Measurements from ENCODE around the gene UQCC3. TPM values are rescaled to one million over a fixed set of nuclear protein-coding genes. Genes with fewer than 3 reads are reported as not detected.

Gene UQCC3
- total RNA-seq, 1 donor from 2014 or later = 7.3 TPM

DNA sequence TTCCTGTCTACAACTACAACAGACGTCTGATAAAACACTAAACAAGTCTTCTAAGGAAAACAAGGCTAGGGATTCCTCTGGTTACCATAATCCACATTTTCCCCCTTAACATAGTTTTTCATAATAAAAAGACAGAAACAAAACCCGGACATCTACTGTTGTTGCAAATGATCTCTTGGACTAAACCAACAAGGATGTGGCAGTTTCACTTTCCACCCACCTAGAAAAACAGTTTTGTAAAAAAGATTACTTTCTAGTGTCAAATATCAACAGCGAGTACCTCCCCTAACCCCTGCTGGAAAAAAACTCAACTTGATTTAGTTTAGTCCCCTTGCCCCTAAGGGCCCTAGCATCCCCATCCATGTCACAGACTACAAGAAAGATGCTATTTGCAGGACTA, 41.4 kb downstream of the UQCC3 start:
- Mint-ChIP-seq H3K9me3 (no peaks in the 10 kb centered on the region), H3K4me1 (peaks cover 21% of the 10 kb centered on the region), H3K27me3 (ENCODE audit: low read depth) (no peaks in the 10 kb centered on the region), H3K4me3 (no peak overlapping the region), H3K36me3 (peaks cover 33% of the 10 kb centered on the region), H3K27ac (peak overlapping the region; percentile 40)
- TF ChIP-seq, protein P1, sequence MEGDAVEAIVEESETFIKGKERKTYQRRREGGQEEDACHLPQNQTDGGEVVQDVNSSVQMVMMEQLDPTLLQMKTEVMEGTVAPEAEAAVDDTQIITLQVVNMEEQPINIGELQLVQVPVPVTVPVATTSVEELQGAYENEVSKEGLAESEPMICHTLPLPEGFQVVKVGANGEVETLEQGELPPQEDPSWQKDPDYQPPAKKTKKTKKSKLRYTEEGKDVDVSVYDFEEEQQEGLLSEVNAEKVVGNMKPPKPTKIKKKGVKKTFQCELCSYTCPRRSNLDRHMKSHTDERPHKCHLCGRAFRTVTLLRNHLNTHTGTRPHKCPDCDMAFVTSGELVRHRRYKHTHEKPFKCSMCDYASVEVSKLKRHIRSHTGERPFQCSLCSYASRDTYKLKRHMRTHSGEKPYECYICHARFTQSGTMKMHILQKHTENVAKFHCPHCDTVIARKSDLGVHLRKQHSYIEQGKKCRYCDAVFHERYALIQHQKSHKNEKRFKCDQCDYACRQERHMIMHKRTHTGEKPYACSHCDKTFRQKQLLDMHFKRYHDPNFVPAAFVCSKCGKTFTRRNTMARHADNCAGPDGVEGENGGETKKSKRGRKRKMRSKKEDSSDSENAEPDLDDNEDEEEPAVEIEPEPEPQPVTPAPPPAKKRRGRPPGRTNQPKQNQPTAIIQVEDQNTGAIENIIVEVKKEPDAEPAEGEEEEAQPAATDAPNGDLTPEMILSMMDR (IDR thresholded peaks at IDR 0.05; ENCODE audit: unreplicated experiment) = no peak
- DNase-seq (ENCODE audit: low spot score in 2 of 2, unreplicated experiment in 2 of 2) = no peak

DNA sequence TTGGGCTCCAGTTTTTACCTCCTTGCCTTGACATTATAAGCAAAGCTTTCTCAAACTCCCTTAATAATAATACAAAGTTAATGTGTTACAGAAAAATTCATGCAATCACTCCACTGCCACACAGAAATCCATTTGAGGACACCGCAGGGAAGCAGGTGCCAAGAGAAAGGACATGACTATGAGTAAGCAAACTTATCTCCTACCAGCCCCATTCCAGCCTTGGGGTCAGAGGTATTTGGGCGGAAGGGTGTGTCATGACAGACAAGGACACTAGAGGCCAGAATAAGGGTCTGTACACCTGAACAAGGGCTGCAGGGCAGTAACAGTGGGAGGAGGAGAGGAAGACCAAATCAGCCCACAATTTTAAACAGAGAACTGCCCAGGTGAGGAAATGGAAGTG, 41.9 kb downstream of the UQCC3 start:
- Mint-ChIP-seq H3K4me3 (no peak overlapping the region), H3K4me1 (peaks cover 16% of the 10 kb centered on the region), H3K36me3 (peaks cover 38% of the 10 kb centered on the region), H3K9me3 (no peaks in the 10 kb centered on the region), H3K27ac (peak overlapping the region; percentile 40), H3K27me3 (ENCODE audit: low read depth) (no peaks in the 10 kb centered on the region)
- DNase-seq (ENCODE audit: low spot score in 2 of 2, unreplicated experiment in 2 of 2) = no peak
- TF ChIP-seq, protein P1 (IDR thresholded peaks at IDR 0.05; ENCODE audit: unreplicated experiment) = no peak

DNA sequence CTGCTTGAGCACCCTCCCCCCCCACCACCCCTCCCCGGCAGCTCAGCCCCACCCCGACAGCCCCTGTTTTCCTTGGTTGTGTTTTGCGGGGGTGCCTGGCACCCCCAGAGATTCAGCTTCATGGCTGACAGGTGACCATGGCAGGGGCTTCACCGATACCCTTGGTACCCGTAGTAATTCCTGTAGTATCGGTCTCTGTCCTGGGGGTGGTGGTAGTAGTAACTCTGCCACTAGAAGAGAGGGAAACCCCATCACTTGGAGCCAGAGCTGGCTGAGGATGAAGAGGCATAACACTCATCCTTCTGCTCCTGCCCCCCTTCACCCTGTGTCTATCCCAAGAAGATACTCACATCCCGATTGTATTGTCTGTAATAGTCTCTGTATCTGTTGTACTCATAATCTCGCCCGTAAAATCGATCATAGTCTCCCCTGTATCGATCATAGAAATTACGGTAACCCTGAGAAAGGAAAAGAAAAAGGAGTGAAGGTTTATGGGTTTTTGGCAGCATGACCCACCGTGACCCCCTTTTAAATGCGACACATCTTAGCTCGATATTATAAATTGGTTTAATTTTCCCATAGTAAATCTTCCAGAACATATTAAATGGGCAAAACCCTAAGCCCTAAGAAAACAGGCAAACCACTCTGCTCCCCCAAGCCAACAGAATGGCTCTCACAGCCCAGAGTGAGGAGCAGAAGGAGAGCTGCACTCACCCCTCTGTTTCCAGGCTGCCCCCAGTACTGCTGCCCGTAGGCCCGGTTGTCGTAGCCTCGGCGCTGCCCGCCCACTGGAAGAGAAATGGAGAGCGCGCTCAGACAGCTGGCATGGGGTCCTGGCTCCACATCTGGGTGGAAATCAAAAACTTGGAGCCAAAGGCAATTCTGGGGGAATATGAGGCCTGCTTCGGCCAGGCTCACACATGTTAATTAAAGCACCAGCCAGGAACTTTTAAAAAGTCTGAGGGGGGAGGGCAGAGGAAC, 44.0 kb downstream of the UQCC3 start:
- Mint-ChIP-seq H3K4me3 (no peak overlapping the region), H3K4me1 (no peaks in the 10 kb centered on the region), H3K36me3 (peaks cover 45% of the 10 kb centered on the region), H3K27ac (no peak overlapping the region), H3K27me3 (ENCODE audit: low read depth) (no peaks in the 10 kb centered on the region), H3K9me3 (no peaks in the 10 kb centered on the region)
- TF ChIP-seq, protein P1 (IDR thresholded peaks at IDR 0.05; ENCODE audit: unreplicated experiment) = no peak
- no peak for DNase-seq (ENCODE audit: low spot score in 2 of 2, unreplicated experiment in 2 of 2)

DNA sequence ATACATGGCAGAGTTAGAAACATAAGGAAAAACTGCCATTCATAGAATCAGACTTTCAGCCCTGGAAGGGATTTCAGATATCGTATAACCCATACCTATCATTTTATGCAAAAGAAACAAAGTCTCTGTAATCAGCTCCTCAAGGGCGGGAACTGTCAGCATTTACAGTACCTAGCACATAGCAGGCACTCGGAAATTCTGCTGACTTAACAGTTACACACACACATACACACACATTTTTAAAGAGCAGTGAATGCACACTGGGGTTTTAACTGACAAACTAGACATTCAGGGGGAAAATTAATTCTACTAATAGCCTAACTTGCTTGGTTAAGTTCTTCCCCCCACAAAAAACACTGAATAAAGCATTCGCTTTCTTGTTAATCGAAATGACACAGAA, 44.7 kb downstream of the UQCC3 start:
- H3K36me3 Mint-ChIP-seq = peaks cover 45% of the 10 kb centered on the region
- TF ChIP-seq, protein P1 (IDR thresholded peaks at IDR 0.05; ENCODE audit: unreplicated experiment) = no peak
- H3K4me1 Mint-ChIP-seq = no peaks in the 10 kb centered on the region
- no peak overlapping the region for H3K4me3 Mint-ChIP-seq
- H3K27ac Mint-ChIP-seq = no peak overlapping the region
- H3K27me3 Mint-ChIP-seq (ENCODE audit: low read depth) = no peaks in the 10 kb centered on the region
- DNase-seq (ENCODE audit: low spot score in 2 of 2, unreplicated experiment in 2 of 2) = no peak
- H3K9me3 Mint-ChIP-seq = no peaks in the 10 kb centered on the region

DNA sequence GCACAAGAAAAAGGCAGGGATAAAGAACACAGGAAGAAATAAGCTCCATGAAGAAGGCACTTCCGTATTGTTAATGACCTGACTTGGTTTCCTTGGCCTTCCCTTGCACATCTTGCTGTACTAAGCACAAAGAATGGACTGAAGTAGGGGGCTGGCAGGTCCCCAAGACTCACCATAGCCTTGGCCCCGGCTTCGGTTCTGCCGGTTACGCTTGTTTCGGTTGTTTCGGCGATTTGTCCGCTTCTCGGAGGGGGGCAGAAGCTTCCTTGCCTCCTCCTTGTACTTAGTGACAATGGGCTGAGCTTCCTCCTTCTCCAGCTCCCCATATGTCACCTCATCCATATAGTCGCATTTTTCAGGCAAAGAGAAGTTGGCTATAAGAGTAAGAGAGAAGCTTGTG, 45.3 kb downstream of the UQCC3 start:
- peaks cover under 1% of the 10 kb centered on the region for H3K4me1 Mint-ChIP-seq
- no peak overlapping the region for H3K4me3 Mint-ChIP-seq
- DNase-seq (ENCODE audit: low spot score in 2 of 2, unreplicated experiment in 2 of 2) = no peak
- no peak overlapping the region for H3K27ac Mint-ChIP-seq
- TF ChIP-seq, protein P1 (IDR thresholded peaks at IDR 0.05; ENCODE audit: unreplicated experiment) = no peak
- no peaks in the 10 kb centered on the region for H3K9me3 Mint-ChIP-seq
- peaks cover 51% of the 10 kb centered on the region for H3K36me3 Mint-ChIP-seq
- no peaks in the 10 kb centered on the region for H3K27me3 Mint-ChIP-seq (ENCODE audit: low read depth)

All from mesothelial cell of epicardium (in vitro differentiated cells).